ENCODE measurements around the gene RAB14.
"Not testable (repeated sequence)": the region's sequence is repeated elsewhere in the genome, so short reads cannot be mapped to it uniquely, and the experiment has no call there.

Gene RAB14

DNA sequence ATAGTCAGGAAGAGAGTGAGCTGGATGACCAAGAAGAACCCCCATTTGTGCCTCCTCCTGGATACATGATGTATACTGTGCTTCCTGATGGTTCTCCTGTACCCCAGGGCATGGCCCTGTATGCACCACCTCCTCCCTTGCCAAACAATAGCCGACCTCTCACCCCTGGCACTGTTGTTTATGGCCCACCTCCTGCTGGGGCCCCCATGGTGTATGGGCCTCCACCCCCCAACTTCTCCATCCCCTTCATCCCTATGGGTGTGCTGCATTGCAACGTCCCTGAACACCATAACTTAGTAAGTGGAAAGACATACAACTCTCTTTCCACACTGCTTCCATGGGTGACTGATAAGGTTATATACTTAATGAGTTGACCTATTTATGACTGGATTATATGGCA is 51.5 kb downstream of the RAB14 start:
- DNase-seq, result no peak

- no peak for DNase-seq
Measured at GRCh38 chr9:121144482-121144881, 57.2 kb downstream of the RAB14 start.

DNA sequence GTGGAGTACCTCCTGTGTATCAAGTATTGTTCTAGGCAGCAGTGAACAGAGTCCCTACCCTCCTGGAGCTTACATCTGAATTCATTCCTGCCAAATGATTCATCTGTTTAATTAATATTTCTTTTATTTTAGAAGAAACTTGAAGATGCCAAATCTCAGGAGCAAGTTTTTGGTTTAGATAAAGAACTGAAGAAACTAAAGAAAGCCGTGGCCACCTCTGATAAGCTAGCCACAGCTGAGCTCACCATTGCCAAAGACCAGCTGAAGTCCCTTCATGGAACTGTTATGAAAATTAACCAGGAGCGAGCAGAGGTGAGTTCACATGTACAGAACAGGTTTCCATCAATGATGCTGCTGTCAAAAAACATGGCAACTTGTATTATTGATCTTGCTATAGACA is 57.9 kb downstream of the RAB14 start:
- DNase-seq, result no peak

DNA sequence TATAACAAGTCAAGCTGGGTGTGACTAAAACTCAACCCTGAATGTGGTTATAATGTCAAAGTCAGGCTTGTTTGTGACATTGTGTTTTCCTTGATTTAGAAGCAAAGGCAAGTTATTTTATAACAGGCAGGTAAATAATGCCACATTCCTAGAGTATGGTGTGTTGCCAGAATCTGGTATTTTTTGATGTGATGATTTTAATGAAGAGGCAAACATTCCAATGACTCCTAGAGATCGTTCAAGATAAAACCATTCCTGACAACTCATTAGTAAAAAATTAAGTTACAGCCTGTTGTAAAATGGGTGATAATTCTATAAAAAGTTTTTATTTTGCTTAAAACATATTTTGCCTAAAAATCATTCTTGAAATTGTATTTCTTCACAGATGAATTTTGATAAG is 60.0 kb downstream of the RAB14 start:
- no peak for DNase-seq

- DNase-seq, result no peak
Measured at GRCh38 chr9:121141306-121141705, 60.4 kb downstream of the RAB14 start.

DNA sequence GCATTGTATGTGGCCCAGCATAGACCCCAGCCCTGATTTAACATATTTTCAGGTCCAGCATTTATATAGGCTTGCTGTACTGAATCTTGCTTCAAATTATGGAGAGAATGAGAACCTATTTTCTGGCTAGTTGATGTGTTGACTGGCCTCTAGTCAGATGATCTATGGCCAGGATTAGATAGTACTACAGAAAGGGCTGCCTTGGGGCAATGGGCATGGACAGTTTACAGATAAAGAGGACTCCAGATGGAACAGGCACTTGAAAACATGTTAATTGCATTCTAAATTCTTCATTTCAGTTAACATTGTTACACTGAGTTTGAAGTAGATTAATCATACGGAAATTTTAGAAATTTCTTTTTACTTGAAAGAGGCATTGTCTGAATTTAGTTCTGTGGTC is 61.5 kb downstream of the RAB14 start:
- DNase-seq, result no peak

- no peak for DNase-seq
Measured at GRCh38 chr9:121138973-121139372, 62.7 kb downstream of the RAB14 start.

DNA sequence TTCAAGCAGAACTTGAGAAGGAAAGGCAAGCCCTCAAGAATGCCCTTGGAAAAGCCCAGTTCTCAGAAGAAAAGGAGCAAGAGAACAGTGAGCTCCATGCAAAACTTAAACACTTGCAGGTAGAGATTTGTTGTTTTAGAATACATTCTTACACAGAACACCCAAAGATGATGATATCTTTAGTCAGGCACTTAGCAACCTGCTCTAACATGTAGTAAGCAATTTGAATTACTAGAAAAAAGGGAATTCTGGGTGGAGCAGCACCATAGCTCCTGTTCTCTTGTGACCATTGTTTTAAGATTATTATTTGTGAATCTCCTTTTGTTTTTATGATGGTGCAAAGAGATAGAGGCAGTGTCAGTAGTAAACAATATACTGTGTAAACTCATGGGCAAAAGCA is 63.1 kb downstream of the RAB14 start:
- DNase-seq, result no peak

- DNase-seq, result no peak
Measured at GRCh38 chr9:121135642-121136041, 66.0 kb downstream of the RAB14 start.

DNA sequence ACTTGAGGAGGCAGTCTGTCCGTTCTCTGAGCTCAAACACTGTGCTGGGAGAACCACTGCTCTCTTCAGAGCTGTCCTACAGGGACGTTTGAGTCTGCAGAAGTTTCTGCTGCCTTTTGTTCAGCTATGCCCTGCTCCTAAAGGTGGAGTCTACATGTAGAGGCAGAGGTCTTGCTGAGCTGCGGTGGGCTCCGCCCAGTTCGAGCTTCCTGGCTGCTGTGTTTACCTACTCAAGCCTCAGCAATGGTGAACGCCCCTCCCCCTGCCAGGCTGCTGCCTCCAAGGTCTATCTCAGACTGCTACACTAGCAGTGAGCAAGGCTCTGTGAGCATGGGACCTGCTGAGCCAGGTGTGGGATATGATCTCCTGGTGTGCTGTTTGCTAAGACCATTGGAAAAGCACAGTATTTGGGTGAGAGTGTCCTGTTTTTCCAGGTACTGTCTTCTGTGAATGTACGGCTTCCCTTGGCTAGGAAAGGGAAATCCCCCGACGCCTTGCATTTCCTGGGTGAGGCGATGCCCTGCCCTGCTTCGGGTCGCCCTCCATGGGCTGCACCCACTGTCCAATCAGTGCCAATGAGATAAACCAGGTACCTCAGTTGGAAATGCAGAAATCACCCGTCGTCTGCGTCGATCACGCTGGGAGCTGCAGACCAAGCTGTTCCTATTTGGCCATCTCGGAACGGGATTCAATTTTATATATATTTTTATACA is 68.4 kb downstream of the RAB14 start:
- peak; percentile 55 for DNase-seq

DNA sequence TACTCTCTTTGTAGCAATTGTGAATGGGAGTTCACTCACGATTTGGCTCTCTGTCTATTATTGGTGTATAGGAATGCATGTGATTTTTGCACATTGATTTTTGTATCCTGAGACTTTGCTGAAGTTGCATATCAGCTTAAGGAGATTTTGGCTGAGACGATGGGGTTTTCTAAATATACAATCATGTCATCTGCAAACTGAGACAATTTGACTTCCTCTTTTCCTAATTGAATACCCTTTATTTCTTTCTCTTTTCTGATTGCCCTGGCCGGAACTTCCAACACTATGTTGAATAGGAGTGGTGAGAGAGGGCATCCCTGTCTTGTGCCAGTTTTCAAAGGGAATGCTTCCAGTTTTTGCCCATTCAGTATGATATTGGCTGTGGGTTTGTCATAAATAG is 72.3 kb downstream of the RAB14 start:
- not testable (repeated sequence) for DNase-seq

All from stimulated activated naive CD4-positive, alpha-beta T cell treated with Interleukin-2 at 50 U/mL for 16 hours (primary cell).